GM19099 (cell line): ENCODE data around the gene DCDC1.

Source experiments
- POLR2A ChIP-seq: IDR thresholded peaks from 3 replicates; pipeline ENCODE4 v1.6.1; 2011; ENCODE audit warnings: low read depth; ENCODE audit not compliant: insufficient read length; ENCODE audit errors: extremely low read depth

DCDC1 gene

GRCh38 chr11:31109446-31109845, 260.1 kb downstream of the DCDC1 start:
- no peak for TF ChIP-seq POLR2A

- no peak for TF ChIP-seq POLR2A
Measured at GRCh38 chr11:31107649-31108048, 261.9 kb downstream of the DCDC1 start.

GRCh38 chr11:31106968-31107576, 262.5 kb downstream of the DCDC1 start:
- TF ChIP-seq POLR2A = no peak

- no peak for TF ChIP-seq POLR2A
Measured at GRCh38 chr11:31106326-31106725, 263.2 kb downstream of the DCDC1 start.

- TF ChIP-seq POLR2A = no peak
Measured at GRCh38 chr11:31102875-31103274, 266.7 kb downstream of the DCDC1 start.

- TF ChIP-seq POLR2A = no peak
Measured at GRCh38 chr11:31102316-31102715, 267.2 kb downstream of the DCDC1 start.

GRCh38 chr11:31096191-31096805, 273.2 kb downstream of the DCDC1 start:
- TF ChIP-seq POLR2A = no peak

GRCh38 chr11:31092638-31093037, 276.9 kb downstream of the DCDC1 start:
- no peak for TF ChIP-seq POLR2A

- no peak for TF ChIP-seq POLR2A
Measured at GRCh38 chr11:31089117-31089516, 280.4 kb downstream of the DCDC1 start.

GRCh38 chr11:31069447-31070205, 299.9 kb downstream of the DCDC1 start:
- no peak for TF ChIP-seq POLR2A

GRCh38 chr11:31060880-31061279, 308.7 kb downstream of the DCDC1 start:
- no peak for TF ChIP-seq POLR2A

GRCh38 chr11:31059529-31059928, 310.0 kb downstream of the DCDC1 start:
- TF ChIP-seq POLR2A = no peak

- no peak for TF ChIP-seq POLR2A
Measured at GRCh38 chr11:31050061-31050765, 319.3 kb downstream of the DCDC1 start.

- TF ChIP-seq POLR2A = no peak
Measured at GRCh38 chr11:31045335-31045734, 324.2 kb downstream of the DCDC1 start.

GRCh38 chr11:31030138-31030792, 339.3 kb downstream of the DCDC1 start:
- no peak for TF ChIP-seq POLR2A
